ENCODE measurements around the gene GALNT12. TPM values are rescaled to one million over a fixed set of nuclear protein-coding genes. Genes with fewer than 3 reads are reported as not detected.

Gene GALNT12
- total RNA-seq, 1 donor from 2014 or later: 0.55 TPM

GRCh38 chr9:98766586-98766985 lies 40.9 kb upstream of the GALNT12 start:
- Mint-ChIP-seq H3K9me3 (ENCODE audit: low read depth) (peaks cover 13% of the 10 kb centered on the region), H3K4me3 (ENCODE audit: unreplicated experiment) (no peak overlapping the region), H3K4me1 (ENCODE audit: low read depth) (no peaks in the 10 kb centered on the region), H3K27ac (ENCODE audit: unreplicated experiment) (no peak overlapping the region), H3K27me3 (ENCODE audit: low read depth) (no peaks in the 10 kb centered on the region), H3K36me3 (ENCODE audit: low read depth) (peaks cover 29% of the 10 kb centered on the region)
- no peak for DNase-seq (ENCODE audit: low spot score)
- TF ChIP-seq CTCF (IDR thresholded peaks at IDR 0.05): no peak

DNA sequence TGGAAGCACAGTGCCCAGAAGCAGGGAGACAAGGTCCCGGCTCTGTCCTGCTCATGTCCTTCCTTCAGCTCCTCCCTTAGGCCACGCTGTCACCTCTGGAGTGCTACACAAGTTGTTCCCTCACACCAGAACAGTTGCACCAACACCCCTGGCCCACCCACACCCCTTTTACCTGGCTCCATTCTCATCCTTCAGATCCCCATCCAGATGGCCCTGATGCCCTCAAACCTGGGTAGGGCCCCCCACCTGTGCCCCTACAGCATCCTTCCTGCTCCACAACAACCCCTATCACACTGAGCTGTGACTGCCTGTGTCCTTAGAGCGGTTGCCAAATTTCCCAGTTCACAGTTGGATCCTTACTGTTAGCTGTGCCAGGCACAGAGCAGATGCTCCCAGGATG lies 40.3 kb upstream of the GALNT12 start:
- Mint-ChIP-seq H3K9me3 (ENCODE audit: low read depth) (peaks cover 13% of the 10 kb centered on the region), H3K27ac (ENCODE audit: unreplicated experiment) (no peak overlapping the region), H3K27me3 (ENCODE audit: low read depth) (no peaks in the 10 kb centered on the region), H3K36me3 (ENCODE audit: low read depth) (peaks cover 33% of the 10 kb centered on the region), H3K4me3 (ENCODE audit: unreplicated experiment) (no peak overlapping the region), H3K4me1 (ENCODE audit: low read depth) (no peaks in the 10 kb centered on the region)
- TF ChIP-seq CTCF (IDR thresholded peaks at IDR 0.05): no peak
- peak; percentile 42 for DNase-seq (ENCODE audit: low spot score)

GRCh38 chr9:98767915-98768314 lies 39.6 kb upstream of the GALNT12 start:
- H3K27ac Mint-ChIP-seq (ENCODE audit: unreplicated experiment): no peak overlapping the region
- no peak for TF ChIP-seq CTCF (IDR thresholded peaks at IDR 0.05)
- H3K4me3 Mint-ChIP-seq (ENCODE audit: unreplicated experiment): no peak overlapping the region
- peaks cover 37% of the 10 kb centered on the region for H3K36me3 Mint-ChIP-seq (ENCODE audit: low read depth)
- no peaks in the 10 kb centered on the region for H3K4me1 Mint-ChIP-seq (ENCODE audit: low read depth)
- H3K27me3 Mint-ChIP-seq (ENCODE audit: low read depth): no peaks in the 10 kb centered on the region
- H3K9me3 Mint-ChIP-seq (ENCODE audit: low read depth): peaks cover 13% of the 10 kb centered on the region
- peak; percentile 58 for DNase-seq (ENCODE audit: low spot score)

DNA sequence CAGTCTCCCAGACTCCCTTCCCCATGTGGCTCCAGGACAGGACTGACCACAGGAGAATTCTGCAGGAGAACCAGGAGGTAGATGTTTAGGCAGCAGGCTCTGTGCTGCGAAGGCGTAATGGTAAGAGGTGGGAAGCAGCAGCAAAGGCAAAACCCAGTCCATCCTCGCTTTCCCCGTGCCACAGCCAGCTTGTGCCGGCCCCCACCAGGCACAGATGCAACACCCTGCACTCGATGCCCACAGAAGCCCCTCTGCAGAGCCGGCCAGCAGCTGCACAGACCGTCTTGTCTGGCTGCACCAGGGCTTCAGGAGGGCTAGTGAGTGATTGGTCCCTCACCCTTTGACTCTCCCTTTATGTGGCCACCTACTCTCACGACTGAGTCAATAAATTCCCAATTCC lies 39.1 kb upstream of the GALNT12 start:
- peak; percentile 87 for DNase-seq (ENCODE audit: low spot score)
- H3K4me3 Mint-ChIP-seq (ENCODE audit: unreplicated experiment): no peak overlapping the region
- no peak for TF ChIP-seq CTCF (IDR thresholded peaks at IDR 0.05)
- H3K36me3 Mint-ChIP-seq (ENCODE audit: low read depth): peaks cover 37% of the 10 kb centered on the region
- peaks cover 10% of the 10 kb centered on the region for H3K9me3 Mint-ChIP-seq (ENCODE audit: low read depth)
- H3K27me3 Mint-ChIP-seq (ENCODE audit: low read depth): no peaks in the 10 kb centered on the region
- H3K4me1 Mint-ChIP-seq (ENCODE audit: low read depth): no peaks in the 10 kb centered on the region
- no peak overlapping the region for H3K27ac Mint-ChIP-seq (ENCODE audit: unreplicated experiment)

- Mint-ChIP-seq H3K27me3 (ENCODE audit: low read depth) (no peaks in the 10 kb centered on the region), H3K36me3 (ENCODE audit: low read depth) (peaks cover 31% of the 10 kb centered on the region), H3K4me3 (ENCODE audit: unreplicated experiment) (no peak overlapping the region), H3K27ac (ENCODE audit: unreplicated experiment) (no peak overlapping the region), H3K9me3 (ENCODE audit: low read depth) (no peaks in the 10 kb centered on the region), H3K4me1 (ENCODE audit: low read depth) (no peaks in the 10 kb centered on the region)
- no peak for TF ChIP-seq CTCF (IDR thresholded peaks at IDR 0.05)
- DNase-seq (ENCODE audit: low spot score): peak; percentile 77
Observed at GRCh38 chr9:98770717-98771116, 36.8 kb upstream of the GALNT12 start.

All from chondrocyte (in vitro differentiated cells).